DOHH2 (cell line): ENCODE data around the gene SHLD2.
A peak's percentile ranks its signal among the peaks of the same experiment; 100 is the strongest.

ENCODE experiments used
- H3F3A ChIP-seq: fragments of 200-600 bp; sonication (generic), shearing (Covaris generic); 2 replicates; pipeline ENCODE4 v1.6.0; 2016; ENCODE audit warnings: antibody characterized with exemption, mild to moderate bottlenecking; ENCODE audit not compliant: control insufficient read depth, insufficient read depth
- H3K27ac ChIP-seq: fragments of 200-600 bp; sonication (generic); 2 replicates; pipeline ENCODE4 v1.5.1; 2014; ENCODE audit warnings: low read depth, mild to moderate bottlenecking, low read length, moderate library complexity
- H3K27me3 ChIP-seq: fragments of 200-600 bp; sonication (generic); 2 replicates; pipeline ENCODE4 v1.6.1; 2014; ENCODE audit warnings: mild to moderate bottlenecking, low read length, mixed read lengths; ENCODE audit not compliant: control insufficient read depth
- H3K36me3 ChIP-seq: fragments of 200-600 bp; sonication (generic); 2 replicates; pipeline ENCODE4 v1.6.1; 2014; ENCODE audit warnings: mild to moderate bottlenecking, low read length, moderate library complexity, mixed read lengths; ENCODE audit not compliant: control insufficient read depth
- H3K4me1 ChIP-seq: fragments of 200-600 bp; sonication (generic); 2 replicates; pipeline ENCODE4 v1.6.1; 2014; ENCODE audit warnings: mild to moderate bottlenecking, low read length, mixed read lengths; ENCODE audit not compliant: control insufficient read depth
- H3K4me2 ChIP-seq: fragments of 200-600 bp; sonication (generic); 2 replicates; pipeline ENCODE4 v1.6.0; 2014; ENCODE audit warnings: mild to moderate bottlenecking, low read length, moderate library complexity
- H3K4me3 ChIP-seq: fragments of 200-600 bp; sonication (generic); 2 replicates; pipeline ENCODE4 v1.5.1; 2014; ENCODE audit warnings: mild to moderate bottlenecking, low read length, mixed read lengths
- H3K79me2 ChIP-seq: fragments of 200-600 bp; sonication (generic); 2 replicates; pipeline ENCODE4 v1.6.1; 2014; ENCODE audit warnings: mild to moderate bottlenecking, low read length, mixed read lengths; ENCODE audit not compliant: control insufficient read depth
- H3K9me2 ChIP-seq: fragments of 200-600 bp; sonication (generic); replicated peaks from 2 replicates; pipeline ENCODE4 v1.6.1; 2014; ENCODE audit warnings: mild to moderate bottlenecking, low read length, mixed read lengths; ENCODE audit not compliant: control insufficient read depth
- H3K9me3 ChIP-seq: fragments of 200-600 bp; sonication (generic); 2 replicates; pipeline ENCODE4 v1.6.1; 2014; ENCODE audit warnings: antibody characterized with exemption, low read length, mixed read lengths; ENCODE audit not compliant: control insufficient read depth, insufficient read depth
- H4K20me1 ChIP-seq: fragments of 200-600 bp; sonication (generic); 2 replicates; pipeline ENCODE4 v1.6.0; 2014; ENCODE audit warnings: low read depth, mild to moderate bottlenecking, antibody characterized with exemption, low read length, moderate library complexity; ENCODE audit not compliant: control insufficient read depth, insufficient read depth
- CTCF ChIP-seq: fragments of 200-600 bp; sonication (generic); IDR thresholded peaks from one replicate; pipeline ENCODE4 v1.5.1; 2014; ENCODE audit warnings: antibody characterized with exemption, mild to moderate bottlenecking, low read depth, low read length; ENCODE audit not compliant: poor library complexity, severe bottlenecking
- EZH2phosphoT487 ChIP-seq: fragments of 200-600 bp; sonication (generic); IDR thresholded peaks from 2 replicates; pipeline ENCODE4 v1.6.1; 2017; ENCODE audit warnings: borderline replicate concordance, mild to moderate bottlenecking, antibody characterized with exemption, low read length, moderate library complexity, mixed read lengths

The SHLD2 gene

GRCh38 chr10:87085537-87085936, 9.5 kb upstream of the SHLD2 start:
- H3F3A ChIP-seq = no peaks in the 10 kb centered on the region
- H3K36me3 ChIP-seq = peaks cover 53% of the 10 kb centered on the region
- TF ChIP-seq EZH2phosphoT487 (no peak), CTCF (no peak)
- no peaks in the 10 kb centered on the region for H3K9me2 ChIP-seq
- H3K4me3 ChIP-seq = no peak overlapping the region
- H4K20me1 ChIP-seq = peaks cover 6% of the 10 kb centered on the region; the same call in 1 of the 2 replicates
- no peak overlapping the region for H3K27ac ChIP-seq
- no peak overlapping the region for H3K4me2 ChIP-seq
- H3K27me3 ChIP-seq = no peaks in the 10 kb centered on the region
- peaks cover 22% of the 10 kb centered on the region for H3K4me1 ChIP-seq
- H3K9me3 ChIP-seq = no peaks in the 10 kb centered on the region
- H3K79me2 ChIP-seq = peaks cover 85% of the 10 kb centered on the region

- Histone ChIP-seq H3K27me3 (no peaks in the 10 kb centered on the region), H3K79me2 (peaks cover 96% of the 10 kb centered on the region), H3K36me3 (peaks cover 64% of the 10 kb centered on the region), H3K27ac (no peak overlapping the region), H3K4me3 (no peak overlapping the region), H3K9me3 (no peaks in the 10 kb centered on the region), H4K20me1 (peaks cover 30% of the 10 kb centered on the region), H3K4me2 (no peak overlapping the region), H3F3A (no peaks in the 10 kb centered on the region), H3K9me2 (no peaks in the 10 kb centered on the region), H3K4me1 (peaks cover 33% of the 10 kb centered on the region)
- TF ChIP-seq EZH2phosphoT487 (no peak), CTCF (no peak)
These were observed 5.3 kb upstream of the SHLD2 start for GRCh38 chr10:87089746-87090145.

GRCh38 chr10:87090779-87091178, 4.2 kb upstream of the SHLD2 start:
- no peaks in the 10 kb centered on the region for H3F3A ChIP-seq
- peaks cover 30% of the 10 kb centered on the region for H4K20me1 ChIP-seq
- H3K27me3 ChIP-seq = no peaks in the 10 kb centered on the region
- H3K36me3 ChIP-seq = peaks cover 59% of the 10 kb centered on the region
- peak overlapping the region; percentile 76 for H3K4me2 ChIP-seq
- H3K79me2 ChIP-seq = peaks cover 92% of the 10 kb centered on the region
- no peaks in the 10 kb centered on the region for H3K9me2 ChIP-seq
- H3K4me3 ChIP-seq = peak overlapping the region; percentile 89
- no peaks in the 10 kb centered on the region for H3K9me3 ChIP-seq
- H3K4me1 ChIP-seq = peaks cover 30% of the 10 kb centered on the region
- no peak overlapping the region for H3K27ac ChIP-seq
- no peak for TF ChIP-seq EZH2phosphoT487
- no peak for TF ChIP-seq CTCF
